Coronary artery (tissue), 2 donors: ENCODE measurements around the gene UBE2L6.

Experiments used
- DNase-seq: peaks from one replicate; pipeline ENCODE4 v3.0.0-alpha.2; 2017; ENCODE audit warnings: low spot score
- H3K27ac ChIP-seq, 2 donors: fragments of 200-600 bp; sonication (generic); one replicate each; pipeline ENCODE4 v1.5.1; 2016 to 2019
- H3K4me3 ChIP-seq: fragments of 200-600 bp; sonication (generic); 2 replicates; pipeline ENCODE4 v1.5.1; 2016; ENCODE audit warnings: mild to moderate bottlenecking, moderate library complexity
- TF ChIP-seq, protein P1 (sequence below): fragments of 200-600 bp; sonication (generic); IDR thresholded peaks from one replicate; pipeline ENCODE4 v1.5.1; 2019; ENCODE audit warnings: antibody characterized with exemption

UBE2L6 gene

DNA sequence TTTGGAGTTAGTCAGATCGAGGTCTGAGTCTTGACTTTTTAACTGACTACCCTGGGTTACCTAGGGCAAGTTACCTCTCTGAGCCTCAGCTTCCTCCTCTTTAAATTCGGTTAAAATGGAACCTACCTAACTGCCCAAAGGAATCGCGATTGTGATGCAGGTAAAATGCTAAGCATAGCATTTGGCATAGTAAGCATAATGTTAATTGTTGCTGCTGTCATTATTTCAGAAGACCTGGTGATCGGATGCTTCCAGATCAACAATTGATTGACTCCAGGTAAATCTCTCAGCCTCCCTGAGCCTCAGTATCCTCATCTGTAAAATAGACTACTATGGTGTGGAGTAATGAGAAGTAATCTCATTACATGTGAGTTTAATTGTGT lies 51.4 kb downstream of the UBE2L6 start:
- DNase-seq: no peak
- Histone ChIP-seq H3K27ac (peak overlapping the region in 1 of 2 donors; percentile 79), H3K4me3 (peak overlapping the region; percentile 98)
- TF ChIP-seq, protein P1, sequence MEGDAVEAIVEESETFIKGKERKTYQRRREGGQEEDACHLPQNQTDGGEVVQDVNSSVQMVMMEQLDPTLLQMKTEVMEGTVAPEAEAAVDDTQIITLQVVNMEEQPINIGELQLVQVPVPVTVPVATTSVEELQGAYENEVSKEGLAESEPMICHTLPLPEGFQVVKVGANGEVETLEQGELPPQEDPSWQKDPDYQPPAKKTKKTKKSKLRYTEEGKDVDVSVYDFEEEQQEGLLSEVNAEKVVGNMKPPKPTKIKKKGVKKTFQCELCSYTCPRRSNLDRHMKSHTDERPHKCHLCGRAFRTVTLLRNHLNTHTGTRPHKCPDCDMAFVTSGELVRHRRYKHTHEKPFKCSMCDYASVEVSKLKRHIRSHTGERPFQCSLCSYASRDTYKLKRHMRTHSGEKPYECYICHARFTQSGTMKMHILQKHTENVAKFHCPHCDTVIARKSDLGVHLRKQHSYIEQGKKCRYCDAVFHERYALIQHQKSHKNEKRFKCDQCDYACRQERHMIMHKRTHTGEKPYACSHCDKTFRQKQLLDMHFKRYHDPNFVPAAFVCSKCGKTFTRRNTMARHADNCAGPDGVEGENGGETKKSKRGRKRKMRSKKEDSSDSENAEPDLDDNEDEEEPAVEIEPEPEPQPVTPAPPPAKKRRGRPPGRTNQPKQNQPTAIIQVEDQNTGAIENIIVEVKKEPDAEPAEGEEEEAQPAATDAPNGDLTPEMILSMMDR: no peak

DNA sequence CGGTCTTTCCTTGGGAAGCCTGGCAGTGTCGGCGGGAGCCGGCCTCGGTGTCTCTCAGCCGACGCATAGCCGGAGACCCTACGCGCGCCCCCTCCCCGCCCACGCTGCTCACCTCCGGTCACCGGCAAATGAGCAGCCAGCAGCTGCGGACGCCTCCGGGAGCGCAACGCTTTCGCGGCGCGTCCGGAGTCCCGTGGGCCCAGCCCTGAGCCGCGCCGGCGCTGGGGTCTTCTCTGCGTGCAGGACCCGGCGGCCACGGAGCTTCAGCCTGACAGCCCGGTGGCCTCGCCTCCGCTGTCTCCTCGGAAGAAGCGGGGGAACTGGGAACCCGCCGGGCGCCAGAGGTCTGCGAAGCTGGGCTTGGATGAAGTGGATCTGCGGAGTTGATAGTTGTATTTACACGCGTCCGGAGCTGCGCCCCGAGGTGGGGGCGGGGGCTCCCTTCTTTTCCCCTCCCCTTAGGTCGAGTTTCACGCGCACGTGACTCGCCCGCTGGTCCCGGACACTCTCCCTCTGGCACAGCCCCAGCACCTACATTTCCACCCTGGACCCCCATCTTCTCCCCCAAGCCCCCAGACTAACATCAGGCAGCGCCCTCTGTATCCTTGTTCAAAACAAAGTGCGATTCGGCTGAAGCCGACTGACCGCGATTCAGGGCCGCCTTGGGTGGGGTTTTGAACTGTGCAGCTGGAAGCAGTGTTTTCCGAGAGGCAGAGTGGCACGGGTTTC lies 52.0 kb downstream of the UBE2L6 start, which contains the start of gene SLC43A1:
Gene SLC43A1 (minus strand): TSS at position 371 of the 729 bp plus-strand sequence. CDS start 1,591 bp downstream, outside the sequence.
- DNase-seq: no peak
- H3K27ac ChIP-seq: peak within 1 kb of the TSS; percentile 65 to 79
- TF ChIP-seq, protein P1: no peak
- H3K4me3 ChIP-seq: peak within 1 kb of the TSS; percentile 98

DNA sequence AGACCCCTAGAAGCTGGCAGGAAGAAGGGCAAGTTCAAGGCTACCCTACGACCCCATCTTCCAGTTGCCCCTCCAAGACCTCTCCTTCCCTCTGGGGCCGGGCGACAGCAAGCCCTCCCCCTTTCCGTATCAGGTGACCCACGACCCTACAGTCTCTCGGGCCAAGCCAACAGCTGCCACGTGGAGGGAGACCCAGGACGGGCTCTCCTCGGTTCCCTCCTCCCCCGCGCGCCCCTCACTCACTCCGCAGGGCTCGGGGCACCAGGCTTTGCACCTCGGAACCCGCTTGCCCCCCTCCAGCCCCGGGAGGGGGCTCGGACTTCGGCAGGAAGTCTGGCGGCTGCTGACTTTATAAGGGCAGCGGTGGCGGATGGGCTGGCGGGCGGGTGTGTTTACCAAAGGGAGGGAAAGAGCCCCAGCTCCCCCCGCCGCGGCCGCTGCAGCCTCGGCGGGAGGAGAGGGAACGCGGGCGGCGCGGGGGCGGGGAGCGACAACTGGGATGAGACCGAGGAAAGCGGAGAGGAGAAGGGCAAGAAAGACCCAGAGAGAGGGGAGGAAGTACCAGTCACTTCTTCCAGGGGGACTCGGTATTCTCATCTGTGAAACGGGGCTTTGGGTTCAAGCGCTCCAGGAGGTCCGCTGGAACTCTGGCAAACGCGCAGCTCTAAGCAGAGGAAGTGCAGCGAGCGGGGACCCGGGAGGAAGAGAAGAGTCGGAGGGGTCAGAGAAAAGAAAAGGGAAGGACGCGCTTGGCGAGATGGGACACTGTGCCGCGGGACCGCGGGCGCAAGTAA lies 52.7 kb downstream of the UBE2L6 start:
- Histone ChIP-seq H3K27ac (peak overlapping the region; percentile 65 to 79), H3K4me3 (peak overlapping the region; percentile 98)
- TF ChIP-seq, protein P1: no peak
- DNase-seq: no peak

DNA sequence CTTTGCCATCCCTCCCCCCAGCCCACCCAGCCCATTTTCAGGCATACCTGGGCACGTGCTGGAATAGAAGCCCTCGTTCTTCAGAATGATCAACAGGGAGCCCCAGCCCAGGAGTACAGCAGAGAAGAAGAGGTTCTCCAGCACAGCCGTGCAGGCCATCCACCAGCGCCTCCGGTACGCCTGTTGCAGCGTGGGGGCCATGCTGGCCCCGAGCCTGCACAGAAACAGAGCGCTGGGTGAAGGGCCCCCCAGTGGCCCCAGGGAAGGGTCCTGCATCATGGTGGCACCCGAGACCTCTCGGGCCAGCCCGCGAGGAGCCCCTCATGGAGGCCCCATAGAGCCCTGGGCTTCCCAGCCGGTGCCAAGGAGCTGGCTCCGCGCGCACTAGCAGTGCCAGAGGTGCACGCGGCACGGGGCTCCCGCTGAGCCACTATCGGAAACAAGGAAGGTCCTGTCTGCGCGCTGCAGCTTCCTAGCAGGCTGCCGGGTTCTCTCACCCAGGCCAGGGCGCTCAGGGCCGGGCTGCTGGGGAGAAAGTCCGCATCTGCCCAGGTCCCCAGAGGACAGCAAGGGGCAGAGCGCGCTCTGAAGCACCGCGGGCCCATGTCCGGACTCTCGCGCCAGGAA lies 53.4 kb downstream of the UBE2L6 start:
- no peak for DNase-seq
- H3K27ac ChIP-seq: peak overlapping the region; percentile 65 to 79
- peak overlapping the region; percentile 98 for H3K4me3 ChIP-seq
- TF ChIP-seq, protein P1: no peak

DNA sequence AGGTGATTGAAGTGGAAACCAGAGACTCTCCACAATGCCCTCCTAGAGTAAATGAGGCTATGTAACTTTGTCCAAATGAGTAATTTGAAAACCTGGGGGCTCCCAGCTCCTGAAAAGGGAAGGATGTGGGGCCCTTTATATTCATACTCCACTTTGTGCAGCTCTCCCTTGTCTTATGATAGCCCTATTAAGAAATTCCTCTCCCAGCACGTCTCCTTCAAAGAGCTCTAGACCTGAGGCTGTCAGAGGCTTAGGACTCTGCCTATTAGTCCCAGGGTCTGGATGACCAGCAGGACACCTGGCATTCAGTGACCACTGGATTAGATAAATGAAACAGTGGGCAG lies 54.0 kb downstream of the UBE2L6 start:
- Histone ChIP-seq H3K27ac (peak overlapping the region in 1 of 2 donors; percentile 79), H3K4me3 (peak overlapping the region; percentile 98)
- TF ChIP-seq, protein P1: no peak
- DNase-seq: no peak

DNA sequence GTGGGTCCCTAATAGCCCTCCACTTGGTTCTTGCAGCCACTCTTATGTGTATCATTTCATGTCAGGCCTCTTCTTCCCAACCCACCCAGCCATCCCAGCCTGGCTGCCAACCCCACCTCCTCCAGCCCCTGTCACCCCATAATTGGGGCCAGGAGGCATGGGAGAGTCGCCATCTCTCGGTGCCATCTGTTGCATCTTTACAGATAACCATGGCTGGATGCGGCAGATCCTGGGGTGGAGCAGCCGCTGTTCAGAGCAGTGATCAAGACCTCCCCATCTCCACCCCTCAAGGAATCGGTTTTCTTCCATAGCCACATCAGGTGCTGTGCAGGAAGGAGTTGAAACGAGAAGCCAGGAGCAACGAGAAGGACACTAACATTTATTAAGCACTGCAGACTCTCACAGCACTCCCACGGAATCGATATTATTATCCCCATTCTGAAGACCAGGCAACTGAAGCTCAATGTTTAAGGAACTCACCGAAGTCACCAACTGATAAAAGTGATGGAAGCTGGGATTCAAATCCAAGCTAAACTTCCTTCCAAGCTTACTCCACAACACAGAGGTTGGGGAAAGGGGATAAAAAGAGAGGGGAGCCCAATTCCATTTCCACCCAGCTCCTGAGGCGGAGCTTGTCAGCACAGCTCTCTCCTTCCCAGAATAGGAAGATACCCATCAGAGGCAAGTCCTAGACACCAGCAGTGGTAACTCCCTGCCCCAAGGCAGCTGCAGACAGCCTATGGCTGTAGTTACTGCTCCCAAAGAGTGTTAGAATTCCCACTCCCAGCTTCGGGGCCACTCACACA lies 54.6 kb downstream of the UBE2L6 start:
- Histone ChIP-seq H3K27ac (peak overlapping the region in 1 of 2 donors; percentile 79), H3K4me3 (no peak overlapping the region)
- no peak for DNase-seq
- TF ChIP-seq, protein P1: no peak
